ENCODE measurements around the gene ALOX12.

DNA sequence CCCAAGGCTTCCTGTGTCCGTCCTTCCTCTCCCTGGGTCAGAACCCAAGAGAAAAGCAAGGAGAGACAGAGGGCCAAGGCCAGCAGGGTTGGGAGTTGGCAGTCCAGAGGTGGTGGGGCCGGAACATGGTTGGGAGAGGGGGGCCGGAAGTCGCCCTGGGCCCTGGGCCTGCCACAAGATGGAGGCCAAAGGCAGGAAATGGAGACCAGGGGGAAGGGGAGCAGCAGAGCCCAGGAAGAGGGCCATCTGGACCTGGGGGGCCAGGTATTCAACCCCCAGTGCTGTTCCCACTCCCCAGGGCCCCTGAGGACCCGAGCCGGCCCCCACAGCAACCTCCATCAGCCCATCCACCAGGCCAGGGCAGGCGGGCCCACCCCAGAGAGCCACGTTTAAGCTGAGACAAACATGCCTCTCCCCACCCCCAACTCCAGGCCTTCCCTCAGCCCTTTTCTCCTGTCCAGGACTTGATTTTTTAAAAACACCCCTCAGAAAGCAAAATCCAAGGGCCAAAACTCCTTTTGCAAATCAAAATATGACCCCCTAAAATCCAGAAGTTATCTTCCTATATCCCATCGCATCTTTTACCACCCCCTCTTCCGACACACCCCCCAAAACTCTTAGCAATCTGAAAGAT is 22.6 kb downstream of the ALOX12 start:
- TF ChIP-seq RAD21 (IDR thresholded peaks at IDR 0.05; ENCODE audit: low read depth) (no peak), TAF1 (IDR thresholded peaks at IDR 0.05; ENCODE audit: low read depth) (no peak), TCF12 (IDR thresholded peaks at IDR 0.05; ENCODE audit: low read depth) (no peak), FOXM1 (IDR thresholded peaks at IDR 0.05; ENCODE audit: borderline replicate concordance, low read depth) (no peak), EP300 (IDR thresholded peaks at IDR 0.05; ENCODE audit: borderline replicate concordance) (no peak), EGR1 (IDR thresholded peaks at IDR 0.05) (no peak), CEBPB (IDR thresholded peaks at IDR 0.05) (no peak), YY1 (IDR thresholded peaks at IDR 0.05; ENCODE audit: low read depth) (no peak), TEAD4 (IDR thresholded peaks at IDR 0.05) (no peak)
- TF ChIP-seq, protein P1, sequence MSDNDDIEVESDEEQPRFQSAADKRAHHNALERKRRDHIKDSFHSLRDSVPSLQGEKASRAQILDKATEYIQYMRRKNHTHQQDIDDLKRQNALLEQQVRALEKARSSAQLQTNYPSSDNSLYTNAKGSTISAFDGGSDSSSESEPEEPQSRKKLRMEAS (IDR thresholded peaks at IDR 0.05), result no peak
- TF ChIP-seq, protein P2, sequence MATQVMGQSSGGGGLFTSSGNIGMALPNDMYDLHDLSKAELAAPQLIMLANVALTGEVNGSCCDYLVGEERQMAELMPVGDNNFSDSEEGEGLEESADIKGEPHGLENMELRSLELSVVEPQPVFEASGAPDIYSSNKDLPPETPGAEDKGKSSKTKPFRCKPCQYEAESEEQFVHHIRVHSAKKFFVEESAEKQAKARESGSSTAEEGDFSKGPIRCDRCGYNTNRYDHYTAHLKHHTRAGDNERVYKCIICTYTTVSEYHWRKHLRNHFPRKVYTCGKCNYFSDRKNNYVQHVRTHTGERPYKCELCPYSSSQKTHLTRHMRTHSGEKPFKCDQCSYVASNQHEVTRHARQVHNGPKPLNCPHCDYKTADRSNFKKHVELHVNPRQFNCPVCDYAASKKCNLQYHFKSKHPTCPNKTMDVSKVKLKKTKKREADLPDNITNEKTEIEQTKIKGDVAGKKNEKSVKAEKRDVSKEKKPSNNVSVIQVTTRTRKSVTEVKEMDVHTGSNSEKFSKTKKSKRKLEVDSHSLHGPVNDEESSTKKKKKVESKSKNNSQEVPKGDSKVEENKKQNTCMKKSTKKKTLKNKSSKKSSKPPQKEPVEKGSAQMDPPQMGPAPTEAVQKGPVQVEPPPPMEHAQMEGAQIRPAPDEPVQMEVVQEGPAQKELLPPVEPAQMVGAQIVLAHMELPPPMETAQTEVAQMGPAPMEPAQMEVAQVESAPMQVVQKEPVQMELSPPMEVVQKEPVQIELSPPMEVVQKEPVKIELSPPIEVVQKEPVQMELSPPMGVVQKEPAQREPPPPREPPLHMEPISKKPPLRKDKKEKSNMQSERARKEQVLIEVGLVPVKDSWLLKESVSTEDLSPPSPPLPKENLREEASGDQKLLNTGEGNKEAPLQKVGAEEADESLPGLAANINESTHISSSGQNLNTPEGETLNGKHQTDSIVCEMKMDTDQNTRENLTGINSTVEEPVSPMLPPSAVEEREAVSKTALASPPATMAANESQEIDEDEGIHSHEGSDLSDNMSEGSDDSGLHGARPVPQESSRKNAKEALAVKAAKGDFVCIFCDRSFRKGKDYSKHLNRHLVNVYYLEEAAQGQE (IDR thresholded peaks at IDR 0.05; ENCODE audit: low read depth), result no peak
